ENCODE data around the gene SERPINB1.

DNA sequence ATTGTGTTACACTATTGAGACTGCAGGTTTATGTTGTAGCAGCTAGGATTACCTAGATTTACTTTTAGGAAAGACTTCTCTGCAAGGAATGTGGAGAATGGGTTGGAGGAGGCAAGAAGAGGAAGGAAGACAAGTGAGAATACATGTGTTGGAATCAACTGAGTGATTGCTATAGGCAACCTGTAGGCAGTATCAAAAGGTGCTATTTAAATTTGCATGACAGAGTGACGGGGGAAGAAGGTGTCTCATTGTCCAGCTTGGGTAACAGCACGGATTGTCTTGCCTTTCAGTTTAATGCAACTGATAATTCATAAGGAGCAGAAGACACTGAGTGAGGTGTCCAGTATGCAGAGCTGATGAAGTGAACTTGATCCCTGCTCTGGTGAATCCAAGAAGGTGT is 42.0 kb upstream of the SERPINB1 start:
- TF ChIP-seq CTCF (conservative IDR thresholded peaks at IDR 0.05; ENCODE audit: low read depth, low read length), result no peak
- TF ChIP-seq EZH2phosphoT487 (IDR thresholded peaks at IDR 0.05; ENCODE audit: borderline replicate concordance, low read length), result no peak
- no peak for TF ChIP-seq EZH2 (IDR thresholded peaks at IDR 0.05; ENCODE audit: low read length, unreplicated experiment)

Measured in PC-3 (cell line).